Measurements from ENCODE around the gene HIPK2.

DNA sequence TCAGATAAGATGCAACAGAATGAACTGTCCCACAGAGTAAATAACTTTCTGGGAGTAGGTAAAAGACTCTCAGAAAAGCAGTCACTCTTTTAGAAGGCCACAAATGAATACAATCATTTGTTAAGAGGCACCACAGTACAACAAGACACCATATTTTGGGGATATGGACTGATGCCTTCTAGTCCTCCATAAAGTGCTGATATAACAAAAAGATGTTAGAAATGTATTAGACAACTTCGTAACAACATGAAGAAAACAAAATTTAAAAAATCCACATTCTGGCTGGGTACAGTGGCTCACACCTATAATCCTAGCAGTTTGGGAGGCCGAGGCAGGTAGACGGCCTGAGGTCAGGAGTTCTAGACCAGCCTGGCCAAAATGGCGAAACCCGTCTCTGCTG lies 111.3 kb downstream of the HIPK2 start:
- TF ChIP-seq PATZ1 (CRISPR knock-in tag; IDR thresholded peaks at IDR 0.05; ENCODE audit: borderline replicate concordance) (no peak), ZNF70 (CRISPR knock-in tag; IDR thresholded peaks at IDR 0.05) (no peak), PPARA (CRISPR knock-in tag; IDR thresholded peaks at IDR 0.05; ENCODE audit: borderline replicate concordance) (no peak), OSR1 (CRISPR knock-in tag; IDR thresholded peaks at IDR 0.05) (no peak)
